ENCODE data around the gene WDFY4. TPM values are rescaled to one million over a fixed set of nuclear protein-coding genes. Genes with fewer than 3 reads are reported as not detected.
"Not testable (repeated sequence)": the region's sequence is repeated elsewhere in the genome, so short reads cannot be mapped to it uniquely, and the experiment has no call there.

The WDFY4 gene
- total and polyA plus RNA-seq, 2 donors = 13.0 to 25.1 TPM

- H3K9me3 ChIP-seq (ENCODE audit: control insufficient read depth in 2 of 2, insufficient read depth in 1 of 2, low read length in 1 of 2); H3K36me3 ChIP-seq (ENCODE audit: control insufficient read depth in 2 of 2, insufficient read depth in 2 of 2, low read length in 1 of 2); H3K27ac ChIP-seq (ENCODE audit: low read depth in 1 of 2, low read length in 1 of 2); H3K27me3 ChIP-seq (ENCODE audit: control insufficient read depth in 2 of 2, insufficient read depth in 1 of 2, low read length in 1 of 2); H3K4me3 ChIP-seq (ENCODE audit: low read length in 2 of 2); DNase-seq (ENCODE audit: low read depth in 6 of 9, low spot score in 9 of 9); H3K4me1 ChIP-seq (ENCODE audit: control insufficient read depth in 2 of 2, insufficient read depth in 2 of 2, low read length in 2 of 2): not testable (repeated sequence)
- 95% methylated on average over 4 of the region's 4 CpGs for WGBS
Observed at GRCh38 chr10:48641099-48641690, 43.5 kb upstream of the WDFY4 start.

DNA sequence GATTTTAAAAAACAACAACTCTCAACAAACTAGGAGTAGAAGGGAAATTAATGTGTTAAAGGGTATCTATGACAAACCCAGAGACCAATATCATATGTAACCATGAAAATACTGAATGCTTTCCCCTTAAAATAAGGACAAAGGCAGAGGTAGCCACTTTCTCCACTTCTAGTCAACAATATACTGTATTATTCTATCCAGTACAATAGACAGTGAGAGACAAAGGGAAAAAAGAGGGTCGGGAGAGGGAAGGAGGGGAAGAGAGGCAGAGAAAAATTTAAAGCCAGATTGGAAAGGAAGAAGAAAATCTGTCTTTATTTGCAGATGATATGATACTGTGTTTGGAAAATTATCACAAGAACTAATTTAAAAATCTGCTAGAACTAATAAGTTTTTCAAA, 39.1 kb upstream of the WDFY4 start:
- Histone ChIP-seq H3K27ac (ENCODE audit: low read depth in 1 of 2, low read length in 1 of 2) (no peak overlapping the region), H3K36me3 (ENCODE audit: control insufficient read depth in 2 of 2, insufficient read depth in 2 of 2, low read length in 1 of 2) (no peaks in the 10 kb centered on the region), H3K27me3 (ENCODE audit: control insufficient read depth in 2 of 2, insufficient read depth in 1 of 2, low read length in 1 of 2) (no peaks in the 10 kb centered on the region), H3K4me1 (ENCODE audit: control insufficient read depth in 2 of 2, insufficient read depth in 2 of 2, low read length in 2 of 2) (no peaks in the 10 kb centered on the region), H3K9me3 (ENCODE audit: control insufficient read depth in 2 of 2, insufficient read depth in 1 of 2, low read length in 1 of 2) (no peaks in the 10 kb centered on the region), H3K4me3 (ENCODE audit: low read length in 2 of 2) (no peak overlapping the region)
- 93% methylated on average over 1 of the region's 1 CpG for WGBS
- DNase-seq (ENCODE audit: low read depth in 6 of 9, low spot score in 9 of 9) = no peak

DNA sequence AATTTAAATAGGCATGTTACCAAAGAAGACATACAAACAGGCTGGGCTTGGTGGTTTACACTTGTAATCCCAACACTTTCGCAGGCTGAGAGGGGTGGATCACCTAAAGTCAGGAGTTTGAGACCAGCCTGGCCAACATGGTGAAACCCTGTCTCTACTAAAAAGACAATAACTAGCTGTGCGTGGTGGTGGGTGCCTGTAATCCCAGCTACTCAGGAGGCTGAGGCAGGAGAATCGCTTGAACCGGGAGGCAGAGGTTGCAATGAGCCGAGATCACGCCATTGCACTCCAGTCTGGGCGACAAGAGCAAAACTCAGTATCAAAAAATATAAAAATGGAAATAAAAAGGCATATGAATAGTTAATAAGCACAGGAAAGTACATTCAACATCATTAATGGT, 37.6 kb upstream of the WDFY4 start:
- not testable (repeated sequence) for H3K4me1 ChIP-seq (ENCODE audit: control insufficient read depth in 2 of 2, insufficient read depth in 2 of 2, low read length in 2 of 2); H3K36me3 ChIP-seq (ENCODE audit: control insufficient read depth in 2 of 2, insufficient read depth in 2 of 2, low read length in 1 of 2); H3K9me3 ChIP-seq (ENCODE audit: control insufficient read depth in 2 of 2, insufficient read depth in 1 of 2, low read length in 1 of 2); DNase-seq (ENCODE audit: low read depth in 6 of 9, low spot score in 9 of 9); H3K27me3 ChIP-seq (ENCODE audit: control insufficient read depth in 2 of 2, insufficient read depth in 1 of 2, low read length in 1 of 2); H3K27ac ChIP-seq (ENCODE audit: low read depth in 1 of 2, low read length in 1 of 2); H3K4me3 ChIP-seq (ENCODE audit: low read length in 2 of 2)
- 97% methylated on average over 7 of the region's 7 CpGs for WGBS

DNA sequence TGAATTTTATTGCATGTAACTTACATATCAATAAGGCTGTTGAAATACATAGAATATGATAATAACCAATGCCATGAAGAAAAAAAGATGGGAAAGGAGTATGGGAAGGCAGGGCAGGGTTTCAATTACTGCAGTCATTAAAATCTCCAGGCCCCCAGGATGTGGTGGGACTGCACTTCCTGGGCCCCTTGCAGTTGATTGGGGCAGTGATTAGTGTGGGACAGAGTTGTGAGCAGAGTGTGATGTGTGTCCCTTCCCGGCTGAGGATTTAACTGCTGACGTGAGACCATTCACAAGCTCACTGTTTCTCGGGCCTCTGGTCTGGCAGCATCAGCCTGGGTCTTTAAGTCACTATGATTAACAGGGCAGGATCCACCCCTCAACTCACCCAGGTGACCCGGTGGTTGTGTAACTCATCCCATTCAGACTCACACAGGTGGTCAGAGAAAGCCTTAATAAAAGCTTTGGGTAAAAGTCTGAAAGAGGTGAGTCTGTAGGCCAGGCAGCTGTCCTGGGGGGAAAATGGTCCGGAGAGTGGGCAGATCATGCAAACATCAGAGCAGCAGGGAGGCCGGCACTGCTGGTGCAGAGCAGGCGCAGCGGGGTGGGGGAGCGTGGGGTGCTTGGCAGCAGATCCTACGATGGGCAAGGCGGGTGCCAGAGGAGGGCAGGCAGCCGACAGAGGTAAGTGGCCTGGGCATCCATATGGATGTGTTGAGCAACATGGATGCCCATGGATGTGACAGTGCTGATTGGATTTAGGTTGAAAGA, 36.3 kb upstream of the WDFY4 start:
- no peak overlapping the region for H3K4me3 ChIP-seq (ENCODE audit: low read length in 2 of 2)
- no peak overlapping the region for H3K27ac ChIP-seq (ENCODE audit: low read depth in 1 of 2, low read length in 1 of 2)
- H3K27me3 ChIP-seq (ENCODE audit: control insufficient read depth in 2 of 2, insufficient read depth in 1 of 2, low read length in 1 of 2) = peaks cover 0 to 7% of the 10 kb centered on the region in 2 donors
- no peak for DNase-seq (ENCODE audit: low read depth in 6 of 9, low spot score in 9 of 9)
- H3K9me3 ChIP-seq (ENCODE audit: control insufficient read depth in 2 of 2, insufficient read depth in 1 of 2, low read length in 1 of 2) = no peaks in the 10 kb centered on the region
- H3K4me1 ChIP-seq (ENCODE audit: control insufficient read depth in 2 of 2, insufficient read depth in 2 of 2, low read length in 2 of 2) = peaks cover 0 to 3% of the 10 kb centered on the region in 2 donors
- WGBS = 96% methylated on average over 12 of the region's 12 CpGs
- H3K36me3 ChIP-seq (ENCODE audit: control insufficient read depth in 2 of 2, insufficient read depth in 2 of 2, low read length in 1 of 2) = no peaks in the 10 kb centered on the region

GRCh38 chr10:48649349-48649944, 35.2 kb upstream of the WDFY4 start:
- WGBS = 95% methylated on average over 7 of the region's 7 CpGs
- no peaks in the 10 kb centered on the region for H3K36me3 ChIP-seq (ENCODE audit: control insufficient read depth in 2 of 2, insufficient read depth in 2 of 2, low read length in 1 of 2)
- DNase-seq (ENCODE audit: low read depth in 6 of 9, low spot score in 9 of 9) = no peak

GRCh38 chr10:48651293-48651692, 33.4 kb upstream of the WDFY4 start:
- no peak for DNase-seq (ENCODE audit: low read depth in 6 of 9, low spot score in 9 of 9)
- no peak overlapping the region for H3K4me3 ChIP-seq (ENCODE audit: low read length in 2 of 2)
- no peak overlapping the region for H3K27ac ChIP-seq (ENCODE audit: low read depth in 1 of 2, low read length in 1 of 2)
- peaks cover 0 to 9% of the 10 kb centered on the region in 2 donors for H3K4me1 ChIP-seq (ENCODE audit: control insufficient read depth in 2 of 2, insufficient read depth in 2 of 2, low read length in 2 of 2)
- peaks cover 0 to 25% of the 10 kb centered on the region in 2 donors for H3K27me3 ChIP-seq (ENCODE audit: control insufficient read depth in 2 of 2, insufficient read depth in 1 of 2, low read length in 1 of 2)
- no peaks in the 10 kb centered on the region for H3K36me3 ChIP-seq (ENCODE audit: control insufficient read depth in 2 of 2, insufficient read depth in 2 of 2, low read length in 1 of 2)
- 95% methylated on average over 2 of the region's 2 CpGs for WGBS
- H3K9me3 ChIP-seq (ENCODE audit: control insufficient read depth in 2 of 2, insufficient read depth in 1 of 2, low read length in 1 of 2) = no peaks in the 10 kb centered on the region

More at GRCh38 chr10:48649349-48649944, 35.2 kb upstream of the WDFY4 start:
- H3K4me1 ChIP-seq (ENCODE audit: control insufficient read depth in 2 of 2, insufficient read depth in 2 of 2, low read length in 2 of 2) = peaks cover 0 to 3% of the 10 kb centered on the region in 2 donors
- peaks cover 0 to 14% of the 10 kb centered on the region in 2 donors for H3K27me3 ChIP-seq (ENCODE audit: control insufficient read depth in 2 of 2, insufficient read depth in 1 of 2, low read length in 1 of 2)
- no peaks in the 10 kb centered on the region for H3K9me3 ChIP-seq (ENCODE audit: control insufficient read depth in 2 of 2, insufficient read depth in 1 of 2, low read length in 1 of 2)
- H3K4me3 ChIP-seq (ENCODE audit: low read length in 2 of 2) = no peak overlapping the region
- no peak overlapping the region for H3K27ac ChIP-seq (ENCODE audit: low read depth in 1 of 2, low read length in 1 of 2)

DNA sequence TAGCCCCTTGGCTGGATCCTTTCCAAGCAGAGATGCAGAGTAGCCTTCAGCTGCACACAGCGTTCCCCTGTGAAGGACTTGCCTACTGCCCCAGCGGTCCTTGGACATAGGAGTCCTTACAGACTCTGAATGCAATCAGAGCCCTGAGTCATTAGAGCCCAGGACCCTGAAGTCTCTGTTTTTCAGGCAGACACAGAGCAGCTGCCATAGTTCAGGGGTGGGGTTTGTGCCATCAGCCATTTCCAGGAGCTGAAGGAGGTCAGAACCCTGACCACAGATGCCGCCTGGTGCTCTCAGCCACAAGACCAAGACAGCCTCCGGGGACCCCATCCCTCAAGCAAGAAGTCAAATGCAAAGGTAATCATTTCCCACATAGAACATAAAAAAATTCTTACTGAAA, 32.8 kb upstream of the WDFY4 start:
- Histone ChIP-seq H3K9me3 (ENCODE audit: control insufficient read depth in 2 of 2, insufficient read depth in 1 of 2, low read length in 1 of 2) (no peaks in the 10 kb centered on the region), H3K27me3 (ENCODE audit: control insufficient read depth in 2 of 2, insufficient read depth in 1 of 2, low read length in 1 of 2) (peaks cover 0 to 30% of the 10 kb centered on the region in 2 donors), H3K27ac (ENCODE audit: low read depth in 1 of 2, low read length in 1 of 2) (no peak overlapping the region), H3K4me1 (ENCODE audit: control insufficient read depth in 2 of 2, insufficient read depth in 2 of 2, low read length in 2 of 2) (peaks cover 0 to 14% of the 10 kb centered on the region in 2 donors), H3K36me3 (ENCODE audit: control insufficient read depth in 2 of 2, insufficient read depth in 2 of 2, low read length in 1 of 2) (no peaks in the 10 kb centered on the region), H3K4me3 (ENCODE audit: low read length in 2 of 2) (no peak overlapping the region)
- 57% methylated on average over 4 of the region's 4 CpGs for WGBS
- DNase-seq (ENCODE audit: low read depth in 6 of 9, low spot score in 9 of 9) = no peak

- H3K27me3 ChIP-seq (ENCODE audit: control insufficient read depth in 2 of 2, insufficient read depth in 1 of 2, low read length in 1 of 2) = peaks cover 0 to 35% of the 10 kb centered on the region in 2 donors
- H3K4me1 ChIP-seq (ENCODE audit: control insufficient read depth in 2 of 2, insufficient read depth in 2 of 2, low read length in 2 of 2) = peaks cover 0 to 14% of the 10 kb centered on the region in 2 donors
- no peak for DNase-seq (ENCODE audit: low read depth in 6 of 9, low spot score in 9 of 9)
- H3K9me3 ChIP-seq (ENCODE audit: control insufficient read depth in 2 of 2, insufficient read depth in 1 of 2, low read length in 1 of 2) = no peaks in the 10 kb centered on the region
- H3K36me3 ChIP-seq (ENCODE audit: control insufficient read depth in 2 of 2, insufficient read depth in 2 of 2, low read length in 1 of 2) = no peaks in the 10 kb centered on the region
- H3K27ac ChIP-seq (ENCODE audit: low read depth in 1 of 2, low read length in 1 of 2) = no peak overlapping the region
- H3K4me3 ChIP-seq (ENCODE audit: low read length in 2 of 2) = no peak overlapping the region
- 94% methylated on average over 4 of the region's 4 CpGs for WGBS
Observed at GRCh38 chr10:48652344-48652743, 32.3 kb upstream of the WDFY4 start.

DNA sequence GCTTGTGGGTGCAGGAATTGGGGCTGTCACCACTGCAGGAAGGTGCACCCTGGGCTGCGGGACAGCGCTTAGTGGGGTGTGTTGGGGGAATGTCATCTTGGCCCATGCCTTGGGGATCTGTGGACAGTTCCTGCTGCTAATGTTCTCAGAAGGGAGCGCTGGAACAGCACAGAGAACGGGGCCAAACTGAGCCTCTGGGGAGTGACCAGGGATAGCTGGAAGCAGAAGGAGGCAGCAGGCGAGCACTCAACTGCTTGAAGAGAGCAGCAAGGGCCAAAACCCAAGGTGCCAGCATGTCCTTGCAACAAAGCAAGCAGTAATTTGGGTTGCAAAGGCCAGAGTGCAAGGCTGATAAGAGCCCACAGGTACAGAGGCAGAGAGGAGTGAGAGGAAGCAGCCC, 31.3 kb upstream of the WDFY4 start:
- Histone ChIP-seq H3K4me3 (ENCODE audit: low read length in 2 of 2) (no peak overlapping the region), H3K27me3 (ENCODE audit: control insufficient read depth in 2 of 2, insufficient read depth in 1 of 2, low read length in 1 of 2) (peaks cover 0 to 36% of the 10 kb centered on the region in 2 donors), H3K4me1 (ENCODE audit: control insufficient read depth in 2 of 2, insufficient read depth in 2 of 2, low read length in 2 of 2) (peaks cover 0 to 14% of the 10 kb centered on the region in 2 donors), H3K9me3 (ENCODE audit: control insufficient read depth in 2 of 2, insufficient read depth in 1 of 2, low read length in 1 of 2) (no peaks in the 10 kb centered on the region), H3K27ac (ENCODE audit: low read depth in 1 of 2, low read length in 1 of 2) (no peak overlapping the region), H3K36me3 (ENCODE audit: control insufficient read depth in 2 of 2, insufficient read depth in 2 of 2, low read length in 1 of 2) (no peaks in the 10 kb centered on the region)
- WGBS = 97% methylated on average over 5 of the region's 5 CpGs
- DNase-seq (ENCODE audit: low read depth in 6 of 9, low spot score in 9 of 9) = no peak
